HG03354 (cell line): Measurements from ENCODE around the gene TSPAN4.

ENCODE experiments used
- ATAC-seq: cut with Tn5 transposase; IDR thresholded peaks from one replicate; pipeline ENCODE4 v1.9.1; 2021; ENCODE audit warnings: mild to moderate bottlenecking; ENCODE audit not compliant: unreplicated experiment, poor library complexity, severe bottlenecking

Gene TSPAN4

GRCh38 chr11:862081-862661, 19.5 kb downstream of the TSPAN4 start:
- no peak for ATAC-seq

- no peak for ATAC-seq
These were observed 20.0 kb downstream of the TSPAN4 start for GRCh38 chr11:862696-863022.

- no peak for ATAC-seq
These were observed 20.6 kb downstream of the TSPAN4 start for GRCh38 chr11:863023-863909.

- ATAC-seq = no peak
These were observed 21.5 kb downstream of the TSPAN4 start for GRCh38 chr11:863910-864827.

- ATAC-seq = no peak
These were observed 22.2 kb downstream of the TSPAN4 start for GRCh38 chr11:864898-865297.

GRCh38 chr11:865462-866430, 23.1 kb downstream of the TSPAN4 start:
- ATAC-seq = no peak

GRCh38 chr11:866481-866880, 23.8 kb downstream of the TSPAN4 start:
- no peak for ATAC-seq

- no peak for ATAC-seq
These were observed 25.3 kb downstream of the TSPAN4 start for GRCh38 chr11:867856-868358.

- ATAC-seq = no peak
These were observed 25.7 kb downstream of the TSPAN4 start for GRCh38 chr11:868394-868793.

GRCh38 chr11:868802-869201, 26.1 kb downstream of the TSPAN4 start:
- no peak for ATAC-seq

- no peak for ATAC-seq
These were observed 26.9 kb downstream of the TSPAN4 start for GRCh38 chr11:869399-870126.

- no peak for ATAC-seq
These were observed 27.4 kb downstream of the TSPAN4 start for GRCh38 chr11:870127-870413.

GRCh38 chr11:870418-870817, 27.8 kb downstream of the TSPAN4 start:
- no peak for ATAC-seq

GRCh38 chr11:871472-871871, 28.8 kb downstream of the TSPAN4 start:
- ATAC-seq = no peak

GRCh38 chr11:872799-873198, 30.1 kb downstream of the TSPAN4 start:
- no peak for ATAC-seq

GRCh38 chr11:873706-874105, 31.1 kb downstream of the TSPAN4 start:
- ATAC-seq = no peak

GRCh38 chr11:875203-875602, 32.6 kb downstream of the TSPAN4 start:
- ATAC-seq = no peak

- no peak for ATAC-seq
These were observed 33.2 kb downstream of the TSPAN4 start for GRCh38 chr11:875769-876301.

- no peak for ATAC-seq
These were observed 33.9 kb downstream of the TSPAN4 start for GRCh38 chr11:876545-876944.
